RKO (cell line): ENCODE data around the gene TNRC6B.
"Not testable (repeated sequence)": the region's sequence is repeated elsewhere in the genome, so short reads cannot be mapped to it uniquely, and the experiment has no call there.

Experiments
- DNase-seq: peaks from one replicate; pipeline ENCODE4 v3.0.0-alpha.2; 2016; ENCODE audit warnings: low spot score

Gene TNRC6B

GRCh38 chr22:40212121-40212520, 34.4 kb downstream of the TNRC6B start:
- no peak for DNase-seq

- DNase-seq = no peak
Measured at GRCh38 chr22:40213478-40213877, 35.8 kb downstream of the TNRC6B start.

GRCh38 chr22:40215266-40215665, 37.5 kb downstream of the TNRC6B start:
- DNase-seq = no peak

- no peak for DNase-seq
Measured at GRCh38 chr22:40216041-40216756, 38.5 kb downstream of the TNRC6B start.

- no peak for DNase-seq
Measured at GRCh38 chr22:40218152-40218551, 40.4 kb downstream of the TNRC6B start.

GRCh38 chr22:40218723-40219294, 41.1 kb downstream of the TNRC6B start:
- no peak for DNase-seq

GRCh38 chr22:40220316-40221054, 42.8 kb downstream of the TNRC6B start:
- DNase-seq = no peak

GRCh38 chr22:40221055-40221414, 43.3 kb downstream of the TNRC6B start:
- DNase-seq = no peak

- not testable (repeated sequence) for DNase-seq
Measured at GRCh38 chr22:40222979-40223378, 45.3 kb downstream of the TNRC6B start.

- no peak for DNase-seq
Measured at GRCh38 chr22:40224702-40225101, 47.0 kb downstream of the TNRC6B start.

- no peak for DNase-seq
Measured at GRCh38 chr22:40226620-40227019, 48.9 kb downstream of the TNRC6B start.

GRCh38 chr22:40231618-40232313, 54.0 kb downstream of the TNRC6B start:
- DNase-seq = no peak

GRCh38 chr22:40232624-40233023, 54.9 kb downstream of the TNRC6B start:
- DNase-seq = no peak

GRCh38 chr22:40233886-40234285, 56.2 kb downstream of the TNRC6B start:
- DNase-seq = no peak

- DNase-seq = no peak
Measured at GRCh38 chr22:40234658-40235057, 56.9 kb downstream of the TNRC6B start.

- DNase-seq = no peak
Measured at GRCh38 chr22:40235308-40235707, 57.6 kb downstream of the TNRC6B start.

- DNase-seq = no peak
Measured at GRCh38 chr22:40236131-40236665, 58.5 kb downstream of the TNRC6B start.

- no peak for DNase-seq
Measured at GRCh38 chr22:40237241-40237640, 59.5 kb downstream of the TNRC6B start.

- no peak for DNase-seq
Measured at GRCh38 chr22:40237788-40238424, 60.2 kb downstream of the TNRC6B start.

- peak; percentile 23 for DNase-seq
Measured at GRCh38 chr22:40238425-40239344, 61.0 kb downstream of the TNRC6B start.

GRCh38 chr22:40239345-40239683, 61.6 kb downstream of the TNRC6B start:
- no peak for DNase-seq
